GM10266 (cell line): ENCODE results near the gene SRP9.

Experiments
- DNase-seq: peaks from one replicate; pipeline ENCODE4 v3.0.0; 2012; ENCODE audit errors: extremely low spot score
- TF ChIP-seq, protein P1 (sequence below): IDR thresholded peaks from 2 replicates; pipeline ENCODE4 v1.5.1; 2012; ENCODE audit warnings: mild to moderate bottlenecking, low read depth; ENCODE audit not compliant: control insufficient read depth, insufficient read depth; ENCODE audit errors: missing control alignments

SRP9 gene

DNA sequence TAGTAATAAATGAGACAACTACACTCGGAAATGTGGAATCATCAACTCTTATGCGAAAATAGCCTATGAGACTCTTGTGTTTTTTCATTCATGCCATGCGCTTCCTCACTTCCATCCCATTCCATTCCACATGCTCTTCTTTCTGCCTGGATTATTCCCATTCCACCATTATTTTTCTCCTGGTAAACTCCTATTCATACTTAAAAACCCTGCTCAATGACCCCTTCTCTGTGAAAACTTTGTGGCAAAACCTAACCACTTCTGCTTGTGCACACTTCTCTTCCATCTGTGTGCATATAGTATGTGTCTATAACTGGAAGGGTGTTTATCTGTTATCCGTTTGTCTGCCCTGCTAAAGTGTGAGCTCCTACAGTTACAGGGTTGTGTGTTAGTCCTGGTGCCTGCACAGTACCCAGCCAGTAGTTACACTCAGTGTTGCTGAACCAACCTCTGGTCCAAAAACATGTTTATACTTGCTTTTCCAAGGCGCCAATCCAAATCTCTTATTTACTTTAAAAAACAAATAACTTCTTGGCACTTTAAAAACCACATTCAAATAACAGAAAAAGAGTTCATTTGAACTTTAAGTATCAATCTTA lies 43.0 kb downstream of the SRP9 start:
- TF ChIP-seq, protein P1, sequence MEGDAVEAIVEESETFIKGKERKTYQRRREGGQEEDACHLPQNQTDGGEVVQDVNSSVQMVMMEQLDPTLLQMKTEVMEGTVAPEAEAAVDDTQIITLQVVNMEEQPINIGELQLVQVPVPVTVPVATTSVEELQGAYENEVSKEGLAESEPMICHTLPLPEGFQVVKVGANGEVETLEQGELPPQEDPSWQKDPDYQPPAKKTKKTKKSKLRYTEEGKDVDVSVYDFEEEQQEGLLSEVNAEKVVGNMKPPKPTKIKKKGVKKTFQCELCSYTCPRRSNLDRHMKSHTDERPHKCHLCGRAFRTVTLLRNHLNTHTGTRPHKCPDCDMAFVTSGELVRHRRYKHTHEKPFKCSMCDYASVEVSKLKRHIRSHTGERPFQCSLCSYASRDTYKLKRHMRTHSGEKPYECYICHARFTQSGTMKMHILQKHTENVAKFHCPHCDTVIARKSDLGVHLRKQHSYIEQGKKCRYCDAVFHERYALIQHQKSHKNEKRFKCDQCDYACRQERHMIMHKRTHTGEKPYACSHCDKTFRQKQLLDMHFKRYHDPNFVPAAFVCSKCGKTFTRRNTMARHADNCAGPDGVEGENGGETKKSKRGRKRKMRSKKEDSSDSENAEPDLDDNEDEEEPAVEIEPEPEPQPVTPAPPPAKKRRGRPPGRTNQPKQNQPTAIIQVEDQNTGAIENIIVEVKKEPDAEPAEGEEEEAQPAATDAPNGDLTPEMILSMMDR, result no peak
- DNase-seq, result no peak

DNA sequence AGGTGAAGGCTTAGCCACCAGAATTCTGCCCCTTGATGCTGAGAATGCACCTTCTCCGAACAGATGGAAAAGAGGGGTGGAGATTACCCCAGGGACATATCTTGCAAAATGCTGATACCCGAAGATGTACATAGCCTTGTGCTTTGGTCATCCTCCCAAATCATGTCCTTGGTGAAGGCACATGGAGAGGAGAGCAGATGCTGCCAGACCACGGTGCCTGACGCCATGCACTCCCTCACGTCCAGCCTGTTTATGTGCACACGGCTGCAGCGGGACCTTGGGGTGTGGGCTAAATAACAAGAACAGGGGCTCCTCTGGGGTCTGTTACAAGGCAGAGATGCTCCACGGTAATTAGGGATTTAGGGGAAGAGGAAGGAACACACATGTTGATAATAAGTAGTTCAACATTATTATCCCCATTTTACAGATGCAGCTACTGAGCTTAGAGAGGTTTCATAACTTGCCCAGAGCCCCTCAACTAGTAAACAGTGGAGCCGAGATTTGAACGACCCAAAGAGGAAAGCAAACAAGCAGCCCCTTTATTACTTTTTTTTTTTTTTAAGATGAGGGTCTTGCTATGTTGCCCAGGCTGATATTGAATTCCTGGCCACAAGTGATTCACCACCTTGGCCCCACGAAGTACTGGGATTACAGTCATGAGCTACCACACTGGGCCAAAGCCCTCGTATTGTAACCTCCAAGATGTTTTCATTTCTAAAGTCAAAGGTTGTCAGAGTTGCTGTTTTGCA lies 45.2 kb downstream of the SRP9 start:
- DNase-seq, result no peak
- TF ChIP-seq, protein P1, result no peak

DNA sequence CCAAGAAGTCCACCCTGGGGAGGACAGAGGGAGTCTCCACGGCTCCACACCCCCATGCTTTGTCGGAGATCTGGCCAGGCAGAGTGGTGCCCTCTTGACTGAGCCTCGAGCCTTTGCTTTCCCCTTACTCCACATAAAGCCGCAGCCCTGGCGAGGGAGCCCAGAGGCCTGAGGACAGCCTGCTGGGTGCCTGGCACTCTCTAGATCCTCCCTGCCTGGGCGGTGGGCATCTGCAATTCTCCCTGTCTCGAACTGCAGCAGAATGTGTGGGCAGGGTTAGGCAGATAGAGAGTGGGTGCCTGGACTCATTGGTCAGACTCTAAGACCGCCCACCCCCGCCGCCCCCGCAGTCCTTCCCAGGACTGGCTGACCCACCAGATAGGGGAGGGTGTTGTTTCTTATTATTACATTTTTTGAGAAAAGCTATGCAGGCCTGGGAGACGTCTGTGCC lies 46.2 kb downstream of the SRP9 start:
- TF ChIP-seq, protein P1, result no peak
- no peak for DNase-seq

DNA sequence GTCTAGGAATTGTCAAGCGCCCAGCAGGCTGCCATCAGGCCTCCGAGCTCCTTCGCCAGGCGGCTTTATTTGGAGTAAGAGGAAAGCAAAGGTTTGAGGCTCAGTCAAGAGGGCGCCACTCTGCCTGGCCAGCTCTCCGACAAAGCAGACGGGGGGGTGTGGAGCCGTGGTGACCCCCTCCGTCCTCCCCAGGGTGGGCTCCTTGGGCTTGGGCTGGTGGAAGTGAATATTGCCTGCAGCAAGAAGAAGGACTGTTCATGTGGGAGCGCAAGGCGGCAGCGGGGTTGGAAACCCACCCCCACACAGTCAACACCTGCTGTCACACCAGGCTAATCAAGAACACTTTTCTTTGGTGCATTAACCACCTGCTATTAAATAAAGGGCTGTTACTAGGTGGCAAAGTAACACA lies 46.9 kb downstream of the SRP9 start:
- TF ChIP-seq, protein P1, result no peak
- DNase-seq, result no peak

DNA sequence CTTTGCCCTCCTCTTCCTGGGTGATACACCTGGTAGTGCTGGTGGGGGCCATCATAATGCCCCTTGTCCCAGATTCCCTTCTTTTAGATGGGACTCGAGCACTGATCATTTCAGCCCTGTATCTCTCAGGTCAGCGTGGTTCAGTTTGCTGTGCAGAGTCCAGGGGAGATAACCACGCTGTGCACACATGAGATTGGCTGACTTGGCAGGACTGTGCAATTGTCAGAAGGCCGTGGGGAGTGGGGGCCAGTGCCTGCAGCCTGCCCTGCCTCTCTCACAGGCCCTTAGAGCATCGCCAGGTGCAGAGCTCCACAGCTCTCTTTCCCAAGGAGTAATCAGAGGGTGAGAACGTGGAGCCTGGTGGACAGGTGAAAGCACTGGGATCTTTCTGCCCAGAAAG lies 47.5 kb downstream of the SRP9 start:
- TF ChIP-seq, protein P1, result no peak
- DNase-seq, result no peak

DNA sequence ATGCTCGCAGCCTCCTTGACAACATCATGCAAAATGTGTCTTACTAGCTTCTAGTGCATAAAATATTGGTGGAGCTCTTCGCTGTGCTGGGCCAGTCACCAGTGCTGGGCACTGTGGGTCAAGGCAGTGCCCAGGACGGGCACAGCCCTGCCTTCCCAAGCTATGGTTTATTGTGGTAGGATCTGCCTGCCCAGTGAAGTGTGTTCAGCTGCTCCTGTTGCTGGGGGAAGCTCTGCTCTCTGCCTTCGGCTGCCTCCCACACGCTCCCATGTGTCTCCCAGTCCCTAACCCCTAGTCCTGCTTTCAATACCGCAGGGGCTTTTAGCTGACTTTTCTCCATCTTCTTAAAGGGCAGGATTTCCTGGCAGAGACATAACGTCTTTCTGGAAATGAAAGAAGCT lies 48.0 kb downstream of the SRP9 start:
- TF ChIP-seq, protein P1, result no peak
- no peak for DNase-seq

DNA sequence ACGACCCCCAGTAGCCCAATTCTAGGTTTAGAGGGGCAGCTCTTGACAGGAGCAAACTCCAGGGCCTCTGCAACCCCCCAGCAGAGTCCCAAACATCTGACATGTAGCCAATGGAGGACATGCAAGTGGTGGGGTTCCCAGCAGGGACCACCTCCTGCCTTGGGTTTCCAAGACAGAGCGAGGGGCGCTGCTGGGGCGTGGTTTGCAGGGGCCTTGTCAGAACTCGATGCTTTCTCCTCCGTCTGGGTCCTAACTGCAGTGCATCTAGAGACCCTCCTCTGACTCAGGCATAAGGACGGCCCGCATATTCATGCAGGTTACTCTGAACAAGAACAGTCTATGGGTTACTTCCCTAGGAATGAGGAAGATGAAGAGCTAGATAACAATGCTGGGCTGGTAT lies 49.5 kb downstream of the SRP9 start:
- TF ChIP-seq, protein P1, result no peak
- DNase-seq, result no peak
